GM12878 (cell line): ENCODE measurements around the gene TPSB2. TPM values are rescaled to one million over a fixed set of nuclear protein-coding genes. Genes with fewer than 3 reads are reported as not detected.

Source experiments
- ATAC-seq: fragments of 200-7000 bp; cut with Tn5 transposase; 3 replicates; pipeline ENCODE4 v1.9.1; 2020; ENCODE audit warnings: mild to moderate bottlenecking, moderate library complexity
- BruUV-seq: library from RNA; stranded (reverse); fragments of 400-500 nt; replicated peaks from 2 replicates; lab custom pipeline; 2021; lab: Mats Ljungman, UMichigan
- CTCF ChIA-PET: fragments of 300-600 bp; sonication (Branson Sonifier 250); formaldehyde crosslinking; extraction: SDS; loops from one replicate; lab custom pipeline; 2021; ENCODE audit warnings: inconsistent platforms; lab: Yijun Ruan, JAX
- POLR2A ChIA-PET: fragments of 350-600 bp; formaldehyde crosslinking; extraction: SDS; loops from one replicate; lab custom pipeline; 2021; ENCODE audit warnings: inconsistent platforms; lab: Charles Lee
- RAD21 ChIA-PET: fragments of 300-600 bp; sonication (Branson Sonifier 250); formaldehyde crosslinking; loops from one replicate; lab custom pipeline; 2023; ENCODE audit warnings: antibody characterized with exemption; ENCODE audit not compliant: unreplicated experiment; lab: Charles Lee
- SMC1A ChIA-PET: fragments of 300-600 bp; sonication (Branson Sonifier 250); formaldehyde crosslinking; loops from one replicate; lab custom pipeline; 2023; ENCODE audit not compliant: unreplicated experiment, uncharacterized antibody; lab: Charles Lee
- DNase-seq: peaks from one replicate; pipeline ENCODE4 v3.0.0-alpha.2; 2011; ENCODE audit warnings: low read depth, low spot score
- FAIRE-seq: peaks from 3 replicates; lab custom pipeline; 2011; peaks lifted over from hg19 to GRCh38; lab: Jason Lieb, UNC
- H2AFZ ChIP-seq: 2 replicates; pipeline ENCODE4 v1.6.0; 2011; ENCODE audit warnings: low read depth, low read length, control low read depth; ENCODE audit not compliant: control insufficient read depth
- H3K27ac ChIP-seq: 2 replicates; pipeline ENCODE4 v1.5.1; 2011; ENCODE audit warnings: control low read depth; ENCODE audit not compliant: control insufficient read depth, insufficient read depth
- H3K27me3 ChIP-seq, 2 experiments: replicated peaks in 1 of 2; 2 replicates each; pipeline versions ENCODE4 v1.6.0 to v1.6.1; 2011; ENCODE audit warnings: low read length in 1 of 2; ENCODE audit not compliant: control insufficient read depth in 2 of 2, insufficient read depth in 2 of 2
- H3K36me3 ChIP-seq, 2 experiments: 2 replicates each; pipeline ENCODE4 v1.5.1; 2011; ENCODE audit warnings: low read length in 1 of 2; ENCODE audit not compliant: control insufficient read depth in 2 of 2, insufficient read depth in 2 of 2
- H3K4me1 ChIP-seq: 2 replicates; pipeline ENCODE4 v1.6.1; 2011; ENCODE audit warnings: mild to moderate bottlenecking, low read length, moderate library complexity, mixed read lengths; ENCODE audit not compliant: control insufficient read depth, insufficient read depth
- H3K4me2 ChIP-seq: 2 replicates; pipeline ENCODE4 v1.6.0; 2011; ENCODE audit warnings: control low read depth; ENCODE audit not compliant: control insufficient read depth, insufficient read depth
- H3K4me3 ChIP-seq: fragments of 200-600 bp; sonication (generic); 2 replicates; pipeline ENCODE4 v1.5.1; 2016
- H3K79me2 ChIP-seq: 2 replicates; pipeline ENCODE4 v1.6.0; 2011; ENCODE audit warnings: low read length; ENCODE audit not compliant: control insufficient read depth, insufficient read depth
- H3K9ac ChIP-seq: 2 replicates; pipeline ENCODE4 v1.8.0; 2011; ENCODE audit warnings: low read length, control low read depth, mixed read lengths; ENCODE audit not compliant: control insufficient read depth, insufficient read depth
- H3K9me3 ChIP-seq: replicated peaks from 3 replicates; pipeline ENCODE4 v1.5.1; 2011; ENCODE audit warnings: mild to moderate bottlenecking, low read length; ENCODE audit not compliant: control insufficient read depth, insufficient read depth
- H4K20me1 ChIP-seq: 2 replicates; pipeline ENCODE4 v1.6.0; 2011; ENCODE audit not compliant: control insufficient read depth, insufficient read depth
- BRCA1 ChIP-seq: IDR thresholded peaks from 2 replicates; pipeline ENCODE4 v1.6.1; 2011; ENCODE audit warnings: low read depth, low read length, improper control_type of control experiment
- E4F1 ChIP-seq: fragments of 450-650 bp; IDR thresholded peaks from 2 replicates; pipeline ENCODE4 v1.6.1; 2018; ENCODE audit warnings: borderline replicate concordance, mild to moderate bottlenecking; ENCODE audit not compliant: partially characterized antibody
- PAX5 ChIP-seq: IDR thresholded peaks from 2 replicates; pipeline ENCODE4 v1.6.1; 2011; ENCODE audit warnings: low read depth, low read length, borderline replicate concordance
- USF1 ChIP-seq: IDR thresholded peaks from 2 replicates; pipeline ENCODE4 v1.6.1; 2011; ENCODE audit warnings: borderline replicate concordance, low read depth, mild to moderate bottlenecking, moderate library complexity, mixed read lengths, low read length; ENCODE audit not compliant: insufficient read depth; ENCODE audit errors: extremely low read length
- WRNIP1 ChIP-seq: IDR thresholded peaks from 2 replicates; pipeline ENCODE4 v1.6.1; 2011; ENCODE audit warnings: low read depth, low read length, improper control_type of control experiment, borderline replicate concordance
- ZNF622 ChIP-seq: fragments of 450-650 bp; IDR thresholded peaks from 2 replicates; pipeline ENCODE4 v1.6.1; 2017; ENCODE audit warnings: mild to moderate bottlenecking, inconsistent platforms
- WGBS: methylation state at CpG from one replicate; pipeline ENCODE4 v1.1.6; 2016; ENCODE audit warnings: low lambda C conversion rate; ENCODE audit not compliant: insufficient replicate concordance, insufficient coverage; ENCODE audit errors: missing lambda C conversion rate; 5-methylcytosine and 5-hydroxymethylcytosine counted together
- in situ Hi-C: fragments of 300-500 bp; cut with MboI; formaldehyde crosslinking; loops from 9 replicates; pipeline ENCODE4 v1.14.3; 2018; ENCODE audit warnings: mixed read lengths
- intact Hi-C: fragments of 100-400 bp; cut with micrococcal nuclease; formaldehyde crosslinking; loops from one replicate; pipeline ENCODE4 v1.14.2; 2022; ENCODE audit not compliant: unreplicated experiment
- polyA plus RNA-seq, 11 experiments: library from polyadenylated mRNA; depleted of rRNA in 4 of 11; unstranded in 6 of 11; stranded (reverse) in 5 of 11; fragments of >200 nt; fragmentation: Nextera tagmentation in 4 of 11; fragmentation: Illumina TruSeq in 1 of 11; extraction: Ambion mirVana in 4 of 11; extraction: Trizol in 1 of 11; gene quantifications; 1 replicate in 1 of 11; 2 replicates in 10 of 11; pipeline versions ENCODE4 v1.2.1 to v1.2.3, GENCODE V29; 2011 to 2016; ENCODE audit warnings: inconsistent platforms in 2 of 11, missing spikeins in 2 of 11, low read depth in 1 of 11
- total RNA-seq, 4 experiments: library from RNA; depleted of rRNA in 3 of 4; stranded (reverse); fragments of >200 nt in 3 of 4; fragmentation: Illumina TruSeq in 1 of 4; extraction: Trizol in 1 of 4; gene quantifications; 2 replicates each; pipeline versions ENCODE4 v1.2.1 to v1.2.3, GENCODE V29; 2013 to 2021

The TPSB2 gene
- total and polyA plus RNA-seq, 10 of the 15 experiments (the other 5 are each of a cell fraction or from before 2014, with no cell fraction given): not detected

GRCh38 chr16:1220098-1220728, 9.8 kb downstream of the TPSB2 start:
- SMC1A ChIA-PET: no interaction called here
- H2AFZ ChIP-seq: no peak overlapping the region
- FAIRE-seq: no peak

More at GRCh38 chr16:1220098-1220728, 9.8 kb downstream of the TPSB2 start:
- ATAC-seq (no peak), DNase-seq (no peak)
- Histone ChIP-seq H3K79me2 (no peaks in the 10 kb centered on the region), H3K4me3 (no peak overlapping the region), H4K20me1 (no peaks in the 10 kb centered on the region), H3K4me1 (no peaks in the 10 kb centered on the region), H3K9ac (no peak overlapping the region), H3K27ac (no peak overlapping the region), H3K4me2 (no peak overlapping the region), H3K36me3 (no peaks in the 10 kb centered on the region), H3K9me3 (no peaks in the 10 kb centered on the region), H3K27me3 (no peaks in the 10 kb centered on the region; a peak in 1 of 4 replicates)
- in situ Hi-C loops: no loop called here
- ChIA-PET CTCF (no interaction called here), RAD21 (no interaction called here), POLR2A (no interaction called here)
- intact Hi-C loops: no loop called here
- BruUV-seq: no TSS peak
- WGBS: 59% methylated on average over 54 of the region's 55 CpGs
- TF ChIP-seq WRNIP1 (no peak), BRCA1 (no peak), PAX5 (no peak), E4F1 (no peak), ZNF622 (no peak), USF1 (no peak)
